Loucy (cell line): Measurements from ENCODE around the gene KCTD4.

Experiments used
- H2AFZ ChIP-seq: fragments of 200-600 bp; sonication (generic); 2 replicates; pipeline ENCODE4 v1.6.0; 2016; ENCODE audit warnings: antibody characterized with exemption, mild to moderate bottlenecking, low read length, moderate library complexity
- H3F3A ChIP-seq: fragments of 200-600 bp; 2 replicates; pipeline ENCODE4 v1.6.0; 2016; ENCODE audit warnings: antibody characterized with exemption, low read depth, mild to moderate bottlenecking
- H3K27me3 ChIP-seq: fragments of 200-600 bp; sonication (generic); 2 replicates; pipeline ENCODE4 v1.6.1; 2014; ENCODE audit warnings: low read length, mild to moderate bottlenecking; ENCODE audit not compliant: insufficient read depth, poor library complexity, severe bottlenecking
- H3K36me3 ChIP-seq: fragments of 200-600 bp; sonication (generic); 2 replicates; pipeline ENCODE4 v1.6.1; 2016; ENCODE audit warnings: low read length; ENCODE audit not compliant: insufficient read depth
- H3K4me1 ChIP-seq: fragments of 200-600 bp; sonication (generic); 2 replicates; pipeline ENCODE4 v1.5.1; 2014; ENCODE audit warnings: low read length, mild to moderate bottlenecking; ENCODE audit not compliant: insufficient read depth, poor library complexity, severe bottlenecking
- H3K4me2 ChIP-seq: fragments of 200-600 bp; sonication (generic); 2 replicates; pipeline ENCODE4 v1.6.0; 2014; ENCODE audit warnings: antibody characterized with exemption, low read length, low read depth, mild to moderate bottlenecking; ENCODE audit not compliant: poor library complexity, severe bottlenecking
- H3K4me3 ChIP-seq: fragments of 200-600 bp; sonication (generic); 2 replicates; pipeline ENCODE4 v1.5.1; 2014; ENCODE audit warnings: low read length, mild to moderate bottlenecking, mixed read lengths; ENCODE audit not compliant: poor library complexity, severe bottlenecking
- H3K79me2 ChIP-seq: fragments of 200-600 bp; sonication (generic); 2 replicates; pipeline ENCODE4 v1.6.1; 2014; ENCODE audit warnings: low read length; ENCODE audit not compliant: insufficient read depth
- H3K9ac ChIP-seq: fragments of 200-600 bp; sonication (generic); 2 replicates; pipeline ENCODE4 v1.6.0; 2014; ENCODE audit warnings: mild to moderate bottlenecking, low read depth, low read length, moderate library complexity; ENCODE audit not compliant: poor library complexity, severe bottlenecking
- H3K9me2 ChIP-seq: fragments of 200-600 bp; sonication (generic); replicated peaks from 2 replicates; pipeline ENCODE4 v1.6.1; 2016; ENCODE audit warnings: low read depth, low read length, mixed read lengths
- H3K9me3 ChIP-seq: fragments of 200-600 bp; sonication (generic); 2 replicates; pipeline ENCODE4 v1.6.1; 2014; ENCODE audit warnings: mild to moderate bottlenecking, antibody characterized with exemption, low read length, low read depth; ENCODE audit not compliant: insufficient read depth
- H4K20me1 ChIP-seq: fragments of 200-600 bp; sonication (generic); 2 replicates; pipeline ENCODE4 v1.6.0; 2014; ENCODE audit warnings: antibody characterized with exemption, low read length, mild to moderate bottlenecking; ENCODE audit not compliant: insufficient read depth, poor library complexity, severe bottlenecking
- CTCF ChIP-seq: fragments of 200-600 bp; sonication (generic); conservative IDR thresholded peaks from 2 replicates; pipeline ENCODE4 v1.5.1; 2014; ENCODE audit warnings: mild to moderate bottlenecking, antibody characterized with exemption, low read length
- EZH2phosphoT487 ChIP-seq: fragments of 200-600 bp; IDR thresholded peaks from 2 replicates; pipeline ENCODE4 v1.6.1; 2018; ENCODE audit warnings: antibody characterized with exemption, mild to moderate bottlenecking, moderate library complexity, borderline replicate concordance

Gene KCTD4

GRCh38 chr13:45208132-45208531, 7.3 kb upstream of the KCTD4 start:
- Histone ChIP-seq H3K9me2 (no peaks in the 10 kb centered on the region), H3K4me3 (no peak overlapping the region), H3K9me3 (no peaks in the 10 kb centered on the region), H3K9ac (no peak overlapping the region), H3F3A (no peaks in the 10 kb centered on the region), H4K20me1 (no peaks in the 10 kb centered on the region), H3K27me3 (no peaks in the 10 kb centered on the region), H3K79me2 (no peaks in the 10 kb centered on the region), H3K4me2 (no peak overlapping the region), H3K36me3 (peaks cover 20% of the 10 kb centered on the region; the same call in 1 of the 2 replicates), H2AFZ (no peak overlapping the region), H3K4me1 (no peaks in the 10 kb centered on the region)
- no peak for TF ChIP-seq CTCF
- TF ChIP-seq EZH2phosphoT487, result no peak

DNA sequence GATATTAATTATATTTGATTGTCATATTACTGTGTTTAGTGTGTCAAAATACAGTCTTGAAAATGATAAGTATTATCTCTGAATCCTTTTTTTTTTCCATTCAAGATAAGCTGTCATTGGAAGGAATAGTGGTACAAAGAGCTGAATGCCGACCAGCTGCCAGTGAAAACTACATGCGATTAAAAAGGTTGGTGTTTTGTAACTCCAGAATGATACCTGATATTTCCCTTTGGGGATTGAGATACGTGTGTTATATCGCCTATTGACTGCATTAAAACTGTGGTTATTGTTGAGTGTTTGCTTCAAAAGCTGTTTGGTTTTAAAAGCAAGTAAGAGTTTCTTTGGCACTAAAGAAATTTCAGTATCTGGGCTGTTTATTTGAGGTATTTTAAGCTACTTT, 6.5 kb upstream of the KCTD4 start:
- TF ChIP-seq CTCF (no peak), EZH2phosphoT487 (no peak)
- Histone ChIP-seq H4K20me1 (no peaks in the 10 kb centered on the region), H3K27me3 (no peaks in the 10 kb centered on the region), H3K4me3 (no peak overlapping the region), H3K4me2 (no peak overlapping the region), H2AFZ (no peak overlapping the region), H3K9me2 (no peaks in the 10 kb centered on the region), H3F3A (no peaks in the 10 kb centered on the region), H3K36me3 (peaks cover 21% of the 10 kb centered on the region; the same call in 1 of the 2 replicates), H3K4me1 (no peaks in the 10 kb centered on the region), H3K9ac (no peak overlapping the region), H3K9me3 (no peaks in the 10 kb centered on the region), H3K79me2 (no peaks in the 10 kb centered on the region)

- Histone ChIP-seq H3K9ac (no peak overlapping the region), H3F3A (no peaks in the 10 kb centered on the region), H4K20me1 (no peaks in the 10 kb centered on the region), H3K9me3 (no peaks in the 10 kb centered on the region), H3K79me2 (no peaks in the 10 kb centered on the region), H3K4me3 (no peak overlapping the region), H2AFZ (no peak overlapping the region), H3K27me3 (no peaks in the 10 kb centered on the region), H3K4me1 (no peaks in the 10 kb centered on the region), H3K9me2 (no peaks in the 10 kb centered on the region), H3K36me3 (peaks cover 23% of the 10 kb centered on the region; the same call in 1 of the 2 replicates), H3K4me2 (no peak overlapping the region)
- TF ChIP-seq EZH2phosphoT487 (no peak), CTCF (no peak)
Measured at GRCh38 chr13:45206340-45206739, 5.5 kb upstream of the KCTD4 start.
